Trophoblast cell (in vitro differentiated cells and primary cell): Measurements from ENCODE around the gene CNTN3.

Source experiments
- DNase-seq, 2 donors: peaks; one replicate each; pipeline ENCODE4 v3.0.0-alpha.2; 2016
- H2AFZ ChIP-seq: 2 replicates; pipeline ENCODE4 v1.6.1; 2013; ENCODE audit warnings: low read length, moderate library complexity, mild to moderate bottlenecking; ENCODE audit not compliant: insufficient read depth, poor library complexity
- H2AK5ac ChIP-seq: 2 replicates; pipeline ENCODE4 v1.6.1; 2013; ENCODE audit warnings: mild to moderate bottlenecking, low read length
- H2BK120ac ChIP-seq: 2 replicates; pipeline ENCODE4 v1.6.1; 2013; ENCODE audit warnings: low read length, mild to moderate bottlenecking, moderate library complexity; ENCODE audit not compliant: insufficient read depth, poor library complexity
- H2BK12ac ChIP-seq: 2 replicates; pipeline ENCODE4 v1.6.1; 2013; ENCODE audit warnings: mild to moderate bottlenecking, low read length, moderate library complexity
- H2BK5ac ChIP-seq: 2 replicates; pipeline ENCODE4 v1.6.1; 2013; ENCODE audit warnings: low read length, low read depth, moderate library complexity, mild to moderate bottlenecking; ENCODE audit not compliant: poor library complexity
- H3K14ac ChIP-seq: 2 replicates; pipeline ENCODE4 v1.6.1; 2013; ENCODE audit warnings: mild to moderate bottlenecking, low read length
- H3K18ac ChIP-seq: 2 replicates; pipeline ENCODE4 v1.6.1; 2013; ENCODE audit warnings: mild to moderate bottlenecking, low read length
- H3K23ac ChIP-seq: 2 replicates; pipeline ENCODE4 v1.6.1; 2013; ENCODE audit warnings: low read length
- H3K27ac ChIP-seq: 2 replicates; pipeline ENCODE4 v1.5.1; 2013; ENCODE audit warnings: low read depth, mild to moderate bottlenecking, inconsistent platforms, low read length, moderate library complexity
- H3K27me3 ChIP-seq: 2 replicates; pipeline ENCODE4 v1.6.1; 2013; ENCODE audit warnings: inconsistent platforms, mild to moderate bottlenecking, low read length, moderate library complexity; ENCODE audit not compliant: insufficient read depth
- H3K36me3 ChIP-seq, 2 experiments: 1 replicate in 1 of 2; 2 replicates in 1 of 2; pipeline ENCODE4 v1.6.1; 2013; ENCODE audit warnings: low read length in 2 of 2, mild to moderate bottlenecking in 2 of 2, moderate library complexity in 1 of 2; ENCODE audit not compliant: insufficient read depth in 2 of 2, control insufficient read depth in 1 of 2
- H3K4ac ChIP-seq: 2 replicates; pipeline ENCODE4 v1.6.1; 2013; ENCODE audit warnings: low read depth, mild to moderate bottlenecking, low read length, moderate library complexity
- H3K4me1 ChIP-seq, 2 experiments: 1 replicate in 1 of 2; 2 replicates in 1 of 2; pipeline ENCODE4 v1.6.1; 2013; ENCODE audit warnings: low read length in 2 of 2, mild to moderate bottlenecking in 2 of 2, moderate library complexity in 1 of 2; ENCODE audit not compliant: insufficient read depth in 2 of 2, control insufficient read depth in 1 of 2
- H3K4me2 ChIP-seq: 2 replicates; pipeline ENCODE4 v1.6.1; 2013; ENCODE audit warnings: inconsistent platforms, mild to moderate bottlenecking, low read length, moderate library complexity
- H3K4me3 ChIP-seq: 2 replicates; pipeline ENCODE4 v1.5.1; 2013; ENCODE audit warnings: mild to moderate bottlenecking, low read depth, low read length, inconsistent platforms
- H3K79me1 ChIP-seq: one replicate; pipeline ENCODE4 v1.6.1; 2013; ENCODE audit warnings: low read length
- H3K79me2 ChIP-seq: 2 replicates; pipeline ENCODE4 v1.6.1; 2013; ENCODE audit warnings: low read length, mild to moderate bottlenecking; ENCODE audit not compliant: control insufficient read depth, insufficient read depth, poor library complexity
- H3K9ac ChIP-seq: 2 replicates; pipeline ENCODE4 v1.6.1; 2013; ENCODE audit warnings: mild to moderate bottlenecking, low read length
- H3K9me3 ChIP-seq: 2 replicates; pipeline ENCODE4 v1.6.1; 2013; ENCODE audit warnings: low read depth, mild to moderate bottlenecking, control low read depth, inconsistent platforms, low read length; ENCODE audit not compliant: insufficient read depth
- H4K12ac ChIP-seq: 2 replicates; pipeline ENCODE4 v1.6.1; 2013; ENCODE audit warnings: low read depth, mild to moderate bottlenecking, low read length, moderate library complexity
- H4K8ac ChIP-seq: 2 replicates; pipeline ENCODE4 v1.6.1; 2013; ENCODE audit warnings: low read depth, mild to moderate bottlenecking, low read length, moderate library complexity
- H4K91ac ChIP-seq: one replicate; pipeline ENCODE4 v1.6.1; 2013; ENCODE audit warnings: low read depth, mild to moderate bottlenecking, low read length, moderate library complexity
- WGBS: extraction: QIAGEN DNeasy Blood & Tissue Kit; methylation state at CpG from one replicate; pipeline ENCODE4 v1.1.7; 2013; ENCODE audit warnings: missing lambda C conversion rate; ENCODE audit not compliant: insufficient read length, insufficient coverage; ENCODE audit errors: extremely low coverage; 5-methylcytosine and 5-hydroxymethylcytosine counted together

CNTN3 gene

DNA sequence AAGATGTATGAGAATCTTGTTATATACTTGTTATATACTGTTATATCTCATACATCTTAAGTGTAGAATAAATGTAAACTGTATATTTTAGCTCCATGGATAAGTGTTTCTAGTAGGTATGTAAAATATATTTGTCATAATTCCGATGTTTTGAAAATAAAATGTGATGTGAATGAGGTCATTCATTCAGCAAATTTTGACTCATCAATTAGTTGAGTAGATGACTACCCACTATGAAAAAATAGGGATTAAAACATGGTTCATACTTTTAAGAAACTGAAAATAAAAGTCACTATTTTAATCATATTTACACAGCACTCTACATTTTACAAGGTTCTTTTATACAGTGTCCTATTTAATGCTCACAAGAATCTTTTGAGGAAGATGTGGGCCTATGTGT is 28.4 kb upstream of the CNTN3 start:
- H3K9ac ChIP-seq = no peak overlapping the region
- H3K18ac ChIP-seq = no peak overlapping the region
- H4K12ac ChIP-seq = no peak overlapping the region
- H2AK5ac ChIP-seq = no peak overlapping the region
- no peak overlapping the region for H3K4me2 ChIP-seq
- H3K79me1 ChIP-seq = no peaks in the 10 kb centered on the region
- H3K36me3 ChIP-seq = no peaks in the 10 kb centered on the region
- no peaks in the 10 kb centered on the region for H3K27me3 ChIP-seq
- no peak overlapping the region for H3K14ac ChIP-seq
- peaks cover 0 to 2% of the 10 kb centered on the region in 2 experiments for H3K4me1 ChIP-seq
- no peak overlapping the region for H3K23ac ChIP-seq
- H4K91ac ChIP-seq = no peak overlapping the region
- H3K9me3 ChIP-seq = no peaks in the 10 kb centered on the region
- no peak overlapping the region for H3K27ac ChIP-seq
- H2BK12ac ChIP-seq = no peak overlapping the region
- H4K8ac ChIP-seq = no peak overlapping the region
- no peak for DNase-seq
- no peak overlapping the region for H2BK5ac ChIP-seq
- WGBS = no CpG with 5 or more reads among the region's 1 CpG
- no peaks in the 10 kb centered on the region for H3K79me2 ChIP-seq
- H3K4me3 ChIP-seq = no peak overlapping the region
- H2AFZ ChIP-seq = no peak overlapping the region
- no peak overlapping the region for H3K4ac ChIP-seq
- H2BK120ac ChIP-seq = no peak overlapping the region

DNA sequence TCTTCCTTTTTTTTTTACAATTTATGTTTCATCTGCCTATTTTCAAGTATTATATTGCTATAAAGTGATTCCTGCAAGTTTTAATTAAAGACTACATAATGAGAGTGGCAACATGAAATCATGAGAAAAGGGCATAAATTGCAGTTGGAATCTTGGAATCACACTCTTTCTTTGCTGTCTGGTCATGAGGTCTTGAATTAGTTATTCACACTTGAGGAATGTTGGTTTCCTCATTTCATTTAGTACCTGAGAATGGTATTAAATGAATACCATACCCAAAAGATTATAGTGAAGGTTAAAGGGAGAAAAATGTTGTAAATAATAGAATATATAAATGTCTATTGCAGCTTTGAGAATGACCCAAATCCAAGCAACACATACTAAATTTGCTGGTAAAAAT is 25.8 kb upstream of the CNTN3 start:
- Histone ChIP-seq H3K27me3 (no peaks in the 10 kb centered on the region), H3K23ac (no peak overlapping the region), H2BK120ac (no peak overlapping the region), H3K4me3 (no peak overlapping the region), H4K8ac (no peak overlapping the region), H2AK5ac (no peak overlapping the region), H3K36me3 (no peaks in the 10 kb centered on the region), H3K9ac (no peak overlapping the region), H3K79me2 (no peaks in the 10 kb centered on the region), H3K18ac (no peak overlapping the region), H2BK12ac (no peak overlapping the region), H4K91ac (no peak overlapping the region), H3K4me2 (no peak overlapping the region), H4K12ac (no peak overlapping the region), H2BK5ac (no peak overlapping the region), H3K14ac (no peak overlapping the region), H3K9me3 (no peaks in the 10 kb centered on the region), H3K4ac (no peak overlapping the region), H3K27ac (no peak overlapping the region), H3K4me1 (peaks cover 0 to 2% of the 10 kb centered on the region in 2 experiments), H3K79me1 (no peaks in the 10 kb centered on the region), H2AFZ (no peak overlapping the region)
- DNase-seq = no peak

DNA sequence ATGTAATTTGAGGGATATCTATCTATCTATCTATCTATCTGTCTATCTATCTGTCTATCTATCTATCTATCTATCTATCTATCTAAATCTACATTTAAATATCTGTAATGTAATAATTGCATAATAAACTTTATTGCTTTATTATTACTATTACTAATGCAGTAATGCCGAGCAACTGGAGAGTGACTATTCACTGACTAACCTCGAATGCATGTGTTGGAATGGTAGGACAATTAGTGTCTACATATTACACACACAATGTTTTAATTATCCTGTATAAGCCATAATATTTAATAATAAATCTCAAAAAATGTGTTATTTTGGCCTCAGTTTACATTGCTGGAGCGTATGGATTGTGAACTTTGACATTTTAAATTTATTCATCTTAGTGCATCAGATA is 25.2 kb upstream of the CNTN3 start:
- Histone ChIP-seq H2BK120ac (no peak overlapping the region), H3K4me3 (no peak overlapping the region), H3K18ac (no peak overlapping the region), H2BK5ac (no peak overlapping the region), H3K36me3 (no peaks in the 10 kb centered on the region), H2AFZ (no peak overlapping the region), H3K4me2 (no peak overlapping the region), H2BK12ac (no peak overlapping the region), H3K9me3 (no peaks in the 10 kb centered on the region), H3K4ac (no peak overlapping the region), H3K79me2 (no peaks in the 10 kb centered on the region), H4K12ac (no peak overlapping the region), H3K4me1 (peaks cover 0 to 2% of the 10 kb centered on the region in 2 experiments), H3K23ac (no peak overlapping the region), H3K9ac (no peak overlapping the region), H2AK5ac (no peak overlapping the region), H4K91ac (no peak overlapping the region), H3K79me1 (no peaks in the 10 kb centered on the region), H4K8ac (no peak overlapping the region), H3K14ac (no peak overlapping the region), H3K27ac (no peak overlapping the region), H3K27me3 (no peaks in the 10 kb centered on the region)
- DNase-seq = no peak
- no CpG with 5 or more reads among the region's 3 CpGs for WGBS

DNA sequence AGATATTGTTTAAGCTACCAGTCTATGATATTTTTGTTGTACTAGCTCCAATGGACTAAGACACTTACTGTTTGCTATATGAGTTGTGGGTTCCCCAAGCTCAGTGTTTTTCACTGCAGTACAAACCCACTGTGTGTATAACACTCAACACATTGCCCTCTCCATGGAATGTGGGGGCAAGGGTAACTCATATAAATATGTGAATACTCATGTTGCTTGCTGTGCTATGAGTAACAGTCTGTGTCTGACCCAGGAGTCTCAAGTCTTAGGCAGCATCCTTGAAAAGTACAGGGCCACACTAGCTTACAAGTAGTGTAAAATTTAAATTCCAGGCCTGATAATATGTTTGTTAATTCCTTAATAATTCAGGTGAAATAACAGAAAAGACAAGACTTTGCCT is 22.5 kb upstream of the CNTN3 start:
- H3K4me3 ChIP-seq = no peak overlapping the region
- no peak overlapping the region for H3K9ac ChIP-seq
- H3K27ac ChIP-seq = no peak overlapping the region
- no peak overlapping the region for H3K14ac ChIP-seq
- no peak overlapping the region for H4K91ac ChIP-seq
- DNase-seq = no peak
- no peak overlapping the region for H2BK120ac ChIP-seq
- no peaks in the 10 kb centered on the region for H3K4me1 ChIP-seq
- no peaks in the 10 kb centered on the region for H3K27me3 ChIP-seq
- no peak overlapping the region for H3K23ac ChIP-seq
- no peak overlapping the region for H4K12ac ChIP-seq
- H3K9me3 ChIP-seq = no peaks in the 10 kb centered on the region
- no peaks in the 10 kb centered on the region for H3K36me3 ChIP-seq
- no peak overlapping the region for H4K8ac ChIP-seq
- H3K79me1 ChIP-seq = no peaks in the 10 kb centered on the region
- H2AFZ ChIP-seq = no peak overlapping the region
- no peak overlapping the region for H3K4ac ChIP-seq
- no peak overlapping the region for H3K4me2 ChIP-seq
- H2BK5ac ChIP-seq = no peak overlapping the region
- H2AK5ac ChIP-seq = no peak overlapping the region
- no peaks in the 10 kb centered on the region for H3K79me2 ChIP-seq
- no peak overlapping the region for H3K18ac ChIP-seq
- no peak overlapping the region for H2BK12ac ChIP-seq

DNA sequence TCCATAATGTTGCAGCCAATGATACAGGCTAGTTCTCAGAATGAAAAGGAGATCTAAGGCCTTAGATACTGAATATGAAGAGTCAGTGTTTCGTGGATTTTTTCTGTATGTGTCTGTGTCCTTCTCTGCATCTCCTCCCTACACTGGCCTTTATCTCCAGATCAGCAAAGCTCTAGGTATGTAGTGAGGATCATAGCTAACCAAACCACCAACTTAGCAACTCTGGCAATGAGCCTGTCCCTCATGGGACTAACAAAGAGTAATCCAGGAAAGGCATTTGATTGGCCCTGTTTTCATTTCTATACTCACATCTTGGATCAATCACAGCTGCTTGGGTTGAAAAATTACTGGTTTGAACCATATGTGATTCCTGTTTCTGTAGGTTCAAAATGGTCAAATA is 18.6 kb upstream of the CNTN3 start:
- H3K14ac ChIP-seq = no peak overlapping the region
- H3K4me3 ChIP-seq = no peak overlapping the region
- no peak overlapping the region for H2AFZ ChIP-seq
- WGBS = no CpG with 5 or more reads among the region's 1 CpG
- H3K79me2 ChIP-seq = no peaks in the 10 kb centered on the region
- H2BK120ac ChIP-seq = no peak overlapping the region
- H4K91ac ChIP-seq = no peak overlapping the region
- H3K27ac ChIP-seq = no peak overlapping the region
- no peak overlapping the region for H3K4me2 ChIP-seq
- no peak overlapping the region for H3K23ac ChIP-seq
- peak overlapping the region; percentile 58 for H2BK12ac ChIP-seq
- no peaks in the 10 kb centered on the region for H3K27me3 ChIP-seq
- no peak overlapping the region for H2BK5ac ChIP-seq
- H4K12ac ChIP-seq = no peak overlapping the region
- no peaks in the 10 kb centered on the region for H3K79me1 ChIP-seq
- no peak overlapping the region for H3K18ac ChIP-seq
- no peaks in the 10 kb centered on the region for H3K4me1 ChIP-seq
- peak; percentile 12 to 67 for DNase-seq
- no peak overlapping the region for H2AK5ac ChIP-seq
- no peak overlapping the region for H3K4ac ChIP-seq
- no peaks in the 10 kb centered on the region for H3K9me3 ChIP-seq
- H4K8ac ChIP-seq = no peak overlapping the region
- no peaks in the 10 kb centered on the region for H3K36me3 ChIP-seq
- no peak overlapping the region for H3K9ac ChIP-seq
